Loucy (cell line): Measurements from ENCODE around the gene ERC1.

Experiments used
- EZH2phosphoT487 ChIP-seq: fragments of 200-600 bp; IDR thresholded peaks from 2 replicates; pipeline ENCODE4 v1.6.1; 2018; ENCODE audit warnings: antibody characterized with exemption, mild to moderate bottlenecking, moderate library complexity, borderline replicate concordance
- TF ChIP-seq, protein P1 (sequence below): fragments of 200-600 bp; sonication (generic); conservative IDR thresholded peaks from 2 replicates; pipeline ENCODE4 v1.5.1; 2014; ENCODE audit warnings: mild to moderate bottlenecking, antibody characterized with exemption, low read length

DNA sequence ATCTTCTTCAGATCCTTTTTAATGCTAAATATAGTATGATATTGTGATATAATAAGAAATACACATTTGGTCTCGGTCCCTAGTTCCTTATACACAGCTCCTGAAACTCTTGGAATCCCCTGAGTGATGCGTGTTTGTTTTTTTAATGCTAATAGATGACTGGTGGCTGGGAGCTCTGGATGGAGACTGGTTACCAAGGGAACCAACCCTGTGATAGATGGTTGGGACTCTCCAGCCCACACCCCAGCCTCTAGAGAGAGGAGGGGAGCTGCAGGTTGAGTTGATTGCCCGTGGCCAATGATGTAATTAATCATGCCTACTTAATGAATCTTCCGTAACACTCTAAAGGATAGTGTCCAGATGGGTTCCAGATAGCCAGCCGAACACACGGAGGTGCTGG is 462.8 kb downstream of the ERC1 start:
- TF ChIP-seq, protein P1, sequence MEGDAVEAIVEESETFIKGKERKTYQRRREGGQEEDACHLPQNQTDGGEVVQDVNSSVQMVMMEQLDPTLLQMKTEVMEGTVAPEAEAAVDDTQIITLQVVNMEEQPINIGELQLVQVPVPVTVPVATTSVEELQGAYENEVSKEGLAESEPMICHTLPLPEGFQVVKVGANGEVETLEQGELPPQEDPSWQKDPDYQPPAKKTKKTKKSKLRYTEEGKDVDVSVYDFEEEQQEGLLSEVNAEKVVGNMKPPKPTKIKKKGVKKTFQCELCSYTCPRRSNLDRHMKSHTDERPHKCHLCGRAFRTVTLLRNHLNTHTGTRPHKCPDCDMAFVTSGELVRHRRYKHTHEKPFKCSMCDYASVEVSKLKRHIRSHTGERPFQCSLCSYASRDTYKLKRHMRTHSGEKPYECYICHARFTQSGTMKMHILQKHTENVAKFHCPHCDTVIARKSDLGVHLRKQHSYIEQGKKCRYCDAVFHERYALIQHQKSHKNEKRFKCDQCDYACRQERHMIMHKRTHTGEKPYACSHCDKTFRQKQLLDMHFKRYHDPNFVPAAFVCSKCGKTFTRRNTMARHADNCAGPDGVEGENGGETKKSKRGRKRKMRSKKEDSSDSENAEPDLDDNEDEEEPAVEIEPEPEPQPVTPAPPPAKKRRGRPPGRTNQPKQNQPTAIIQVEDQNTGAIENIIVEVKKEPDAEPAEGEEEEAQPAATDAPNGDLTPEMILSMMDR = no peak
- TF ChIP-seq EZH2phosphoT487 = no peak
